ENCODE data around the gene MRS2. TPM values are rescaled to one million over a fixed set of nuclear protein-coding genes. Genes with fewer than 3 reads are reported as not detected.

MRS2 gene
- total and polyA plus RNA-seq, 2 donors (not counting 3 experiments of a cell fraction or from before 2014, with no cell fraction given), result 12.1 to 21.1 TPM

GRCh38 chr6:24403501-24403824, 727 bp downstream of the MRS2 start:
- CTCF ChIA-PET, result interaction anchor here (1.6 to 2.8 kb wide), 2 partner anchors 15 to 44 kb away, joined by 6 to 19 read pairs; no protein-coding TSS in a partner anchor
- DNase-seq (ENCODE audit: low read depth, low spot score), result no peak
- H3K4me1 ChIP-seq (ENCODE audit: control insufficient read depth, extremely low read depth, insufficient read depth, low read length), result peaks cover 7% of the 10 kb centered on the region

More at GRCh38 chr6:24403501-24403824, 727 bp downstream of the MRS2 start:
- Histone ChIP-seq H3K9me1 (replicated peaks; ENCODE audit: control insufficient read depth, extremely low read depth, insufficient read depth, low read length) (no peaks in the 10 kb centered on the region), H3K9me3 (replicated peaks; ENCODE audit: control insufficient read depth, insufficient read depth, low read length) (no peaks in the 10 kb centered on the region), H3K79me2 (ENCODE audit: control insufficient read depth, insufficient read depth, low read length) (peaks cover 5% of the 10 kb centered on the region), H3K36me3 (ENCODE audit: control insufficient read depth in 2 of 2, extremely low read depth in 1 of 2, insufficient read depth in 2 of 2, low read length in 2 of 2) (peaks cover 3% of the 10 kb centered on the region in 2 experiments), H3K27me3 (ENCODE audit: control insufficient read depth in 2 of 2, insufficient read depth in 2 of 2, low read length in 2 of 2) (peaks cover 8 to 14% of the 10 kb centered on the region in 2 experiments), H3K4me3 (replicated peaks in 1 of 3; ENCODE audit: insufficient read depth in 1 of 3, low read depth in 1 of 3, low read length in 3 of 3) (peak overlapping the region; percentile 9 to 79 (median 59)), H3K9ac (replicated peaks; ENCODE audit: extremely low read depth, insufficient read depth, low read length) (peak overlapping the region; percentile 37), H4K20me1 (replicated peaks; ENCODE audit: control insufficient read depth, extremely low read depth, insufficient read depth, low read length) (no peaks in the 10 kb centered on the region), H3K27ac (ENCODE audit: insufficient read depth, low read depth, low read length) (no peak overlapping the region), H2AFZ (ENCODE audit: low read depth, low read length) (peak overlapping the region; percentile 33), H3K4me2 (ENCODE audit: insufficient read depth, low read length) (peak overlapping the region; percentile 57)
- dilution Hi-C loops (cut with MboI; ENCODE audit: extremely low pct_ligation_motif_present, low sequenced_read_pairs), result no loop called here
- BruUV-seq (replicated peaks), result no TSS peak
- intact Hi-C loops (cut with micrococcal nuclease), result loop anchor here (2.0 kb wide), 1 partner anchor 43 kb away; no protein-coding TSS in a partner anchor
- FAIRE-seq, result no peak
- TF ChIP-seq EZH2 (IDR thresholded peaks at IDR 0.05; ENCODE audit: borderline replicate concordance, low read depth, low read length, severe bottlenecking) (no peak), MAX (IDR thresholded peaks at IDR 0.05; ENCODE audit: insufficient read depth, insufficient read length) (no peak), FOS (IDR thresholded peaks at IDR 0.05; ENCODE audit: borderline replicate concordance, insufficient read depth, low read length) (no peak), GATA2 (IDR thresholded peaks at IDR 0.05; ENCODE audit: insufficient read depth, insufficient read length, low read depth, low read length) (no peak), MYC (IDR thresholded peaks at IDR 0.05; ENCODE audit: low read depth, low read length) (no peak), CTCF (IDR thresholded peaks at IDR 0.05; ENCODE audit: extremely low read depth in 1 of 2, insufficient read depth in 1 of 2, low read depth in 1 of 2, low read length in 2 of 2) (no peak), POLR2A (IDR thresholded peaks at IDR 0.05; ENCODE audit: low read depth, low read length) (no peak), JUN (IDR thresholded peaks at IDR 0.05; ENCODE audit: borderline replicate concordance, insufficient read depth, insufficient read length, low read depth) (no peak), POLR2AphosphoS5 (IDR thresholded peaks at IDR 0.05; ENCODE audit: insufficient read depth, low read depth, low read length) (no peak)
- POLR2A ChIA-PET, result no interaction called here
